Prostate gland (tissue), 2 donors: ENCODE results near the gene B3GNT9. TPM values are rescaled to one million over a fixed set of nuclear protein-coding genes. Genes with fewer than 3 reads are reported as not detected.

Experiments used
- total RNA-seq, 2 donors: library from RNA; depleted of rRNA; stranded (reverse); fragments of >200 nt; gene quantifications; one replicate each; pipeline ENCODE4 v1.1.0, GENCODE V29; 2016

Gene B3GNT9
- total RNA-seq, 2 donors from 2014 or later, result 32.1 to 37.3 TPM

Other genes starting within 250 kb of the B3GNT9 start
- gene CDH16, start 232.1 kb downstream of the B3GNT9 start, total RNA-seq, result not detected
- 10 to 100 TPM; 17.0 to 37.0 TPM for gene RRAD, start 225.5 kb downstream of the B3GNT9 start, total RNA-seq
- gene CIAO2B, start 216.6 kb downstream of the B3GNT9 start, total RNA-seq, result 100 to 1,000 TPM in 1 of 2 donors, 10 to 100 TPM in 1; 80.2 to 159 TPM
- gene CES2, start 215.5 kb downstream of the B3GNT9 start, total RNA-seq, result 10 to 100 TPM; 36.3 to 61.5 TPM
- gene CES3, start 189.7 kb downstream of the B3GNT9 start, total RNA-seq, result under 1 TPM; 0.36 to 0.80 TPM
- gene CES4A, start 162.4 kb downstream of the B3GNT9 start, total RNA-seq, result 10 to 100 TPM in 1 of 2 donors, 1 to 10 TPM in 1; 1.4 to 10.7 TPM
- gene CBFB, start 121.8 kb downstream of the B3GNT9 start, total RNA-seq, result 10 to 100 TPM; 27.0 to 46.2 TPM
- gene PHAF1, start 41.1 kb downstream of the B3GNT9 start, total RNA-seq, result 10 to 100 TPM; 30.1 to 31.9 TPM
- gene TRADD, start 8.9 kb upstream of the B3GNT9 start, total RNA-seq, result 10 to 100 TPM; 33.3 to 56.3 TPM
- 100 to 1,000 TPM in 1 of 2 donors, 10 to 100 TPM in 1; 67.9 to 124 TPM for gene FBXL8, start 9.0 kb upstream of the B3GNT9 start, total RNA-seq
- 100 to 1,000 TPM; 109 to 137 TPM for gene HSF4, start 13.7 kb upstream of the B3GNT9 start, total RNA-seq
- gene NOL3, start 19.5 kb upstream of the B3GNT9 start, total RNA-seq, result 100 to 1,000 TPM in 1 of 2 donors, 10 to 100 TPM in 1; 60.8 to 129 TPM
- gene MATCAP1, start 33.0 kb upstream of the B3GNT9 start, total RNA-seq, result 10 to 100 TPM; 13.9 to 28.9 TPM
- gene EXOC3L1, start 39.1 kb upstream of the B3GNT9 start, total RNA-seq, result 1 to 10 TPM; 1.1 to 8.2 TPM
- gene E2F4, start 41.2 kb upstream of the B3GNT9 start, total RNA-seq, result 100 to 1,000 TPM in 1 of 2 donors, 10 to 100 TPM in 1; 91.6 to 105 TPM
- 10 to 100 TPM; 24.8 to 36.7 TPM for gene ELMO3, start 48.1 kb upstream of the B3GNT9 start, total RNA-seq
- gene TMEM208, start 76.1 kb upstream of the B3GNT9 start, total RNA-seq, result 10 to 100 TPM; 39.1 to 57.1 TPM
- 10 to 100 TPM; 11.2 to 46.1 TPM for gene FHOD1, start 96.5 kb upstream of the B3GNT9 start, total RNA-seq
- 1 to 10 TPM in 1 of 2 donors, under 1 TPM in 1; 0.27 to 2.6 TPM for gene SLC9A5, start 98.0 kb upstream of the B3GNT9 start, total RNA-seq
- 10 to 100 TPM in 1 of 2 donors, 1 to 10 TPM in 1; 7.7 to 57.8 TPM for gene PLEKHG4, start 128.5 kb upstream of the B3GNT9 start, total RNA-seq
- 1 to 10 TPM in 1 of 2 donors, not detected in 1; 7.0 TPM for gene KCTD19, start 175.7 kb upstream of the B3GNT9 start, total RNA-seq
- 1 to 10 TPM in 1 of 2 donors, not detected in 1; 4.6 TPM for gene LRRC36, start 175.8 kb upstream of the B3GNT9 start, total RNA-seq
- gene TPPP3, start 242.5 kb upstream of the B3GNT9 start, total RNA-seq, result 1 to 10 TPM; 3.4 to 10.0 TPM